Kidney (tissue), 14 donors: ENCODE measurements around the gene MYLK3. TPM values are rescaled to one million over a fixed set of nuclear protein-coding genes. Genes with fewer than 3 reads are reported as not detected.
"Not testable (repeated sequence)": the region's sequence is repeated elsewhere in the genome, so short reads cannot be mapped to it uniquely, and the experiment has no call there.

Experiments
- DNase-seq, 5 donors: peaks; one replicate each; pipeline ENCODE4 v3.0.0-alpha.2; 2013 to 2020
- FAIRE-seq: peaks from 2 replicates; lab custom pipeline; 2012; peaks lifted over from hg19 to GRCh38; lab: Jason Lieb, UNC
- H3K27ac ChIP-seq, 2 donors: one replicate each; pipeline ENCODE4 v1.7.0; 2013; ENCODE audit warnings: low read depth in 2 of 2, low read length in 2 of 2, inconsistent platforms in 1 of 2
- H3K27me3 ChIP-seq: one replicate; pipeline ENCODE4 v1.7.1; 2013; ENCODE audit warnings: low read length, inconsistent platforms; ENCODE audit not compliant: control insufficient read depth, insufficient read depth
- H3K36me3 ChIP-seq, 3 donors: one replicate each; pipeline versions ENCODE4 v1.7.0 to v1.7.1; 2013; ENCODE audit warnings: low read length in 3 of 3, control low read depth in 1 of 3, inconsistent platforms in 1 of 3; ENCODE audit not compliant: insufficient read depth in 3 of 3, control insufficient read depth in 2 of 3
- H3K4me1 ChIP-seq, 3 donors: one replicate each; pipeline versions ENCODE4 v1.7.0 to v1.7.1; 2013; ENCODE audit warnings: low read length in 3 of 3, inconsistent platforms in 1 of 3, low read depth in 1 of 3; ENCODE audit not compliant: control insufficient read depth in 2 of 3, insufficient read depth in 2 of 3
- H3K4me3 ChIP-seq, 3 donors: one replicate each; pipeline versions ENCODE4 v1.7.0 to v1.8.1; 2013; ENCODE audit warnings: low read length in 3 of 3, control low read depth in 1 of 3, inconsistent platforms in 1 of 3
- H3K9ac ChIP-seq, 3 donors: one replicate each; pipeline versions ENCODE4 v1.7.0 to v1.7.1; 2013; ENCODE audit warnings: low read length in 3 of 3, control low read depth in 1 of 3, inconsistent platforms in 1 of 3
- H3K9me3 ChIP-seq, 3 donors: one replicate each; pipeline versions ENCODE4 v1.7.0 to v1.7.1; 2013; ENCODE audit warnings: low read length in 3 of 3, control low read depth in 1 of 3, inconsistent platforms in 1 of 3; ENCODE audit not compliant: control insufficient read depth in 2 of 3, insufficient read depth in 1 of 3
- CTCF ChIP-seq: IDR thresholded peaks from 3 replicates; pipeline ENCODE4 v1.5.1; 2012; ENCODE audit warnings: mild to moderate bottlenecking, moderate library complexity, borderline replicate concordance; ENCODE audit not compliant: insufficient read depth; ENCODE audit errors: extremely low read depth
- intact Hi-C: fragments of 100-400 bp; cut with DNase I; formaldehyde crosslinking; loops from one replicate; pipeline ENCODE4 v1.11.1; 2022
- polyA plus RNA-seq: library from polyadenylated mRNA; stranded (reverse); fragments of 350-450 nt; fragmentation: Illumina TruSeq; extraction: RNeasy Lipid Tissue Mini Kit (QIAGEN cat#74804); gene quantifications from one replicate; pipeline ENCODE4 v1.2.3, GENCODE V29; 2014; ENCODE audit warnings: low read depth, low replicate concordance; ENCODE audit not compliant: insufficient read depth
- total RNA-seq: library from RNA; stranded (reverse); fragmentation: NEBNext Ultra II Directional; extraction: Animal tissue kit (Norgen Biotek cat#: 25700); gene quantifications from one replicate; pipeline ENCODE4 v1.2.1, GENCODE V29; 2021
- donor health status: control.
- donor health status: control.
- donor health status: control.
- donor health status: control.
- donor health status: control.
- donor health status: DM: yes; HTN: yes; CAD: no.
- donor health status: Normal renal cell carcinoma (clear cell type).

The MYLK3 gene
- total and polyA plus RNA-seq, 2 donors from 2014 or later = 0.31 to 1.5 TPM

GRCh38 chr16:46788891-46789474, 40.8 kb upstream of the MYLK3 start:
- peaks cover 0 to 4% (median 0%) of the 10 kb centered on the region in 3 donors for H3K4me1 ChIP-seq
- TF ChIP-seq CTCF = no peak
- intact Hi-C loops = no loop called here
- no peak for DNase-seq
- no peaks in the 10 kb centered on the region for H3K9me3 ChIP-seq
- H3K4me3 ChIP-seq = no peak overlapping the region
- no peak for FAIRE-seq
- no peak overlapping the region for H3K9ac ChIP-seq
- H3K36me3 ChIP-seq = no peaks in the 10 kb centered on the region
- H3K27me3 ChIP-seq = no peaks in the 10 kb centered on the region
- no peak overlapping the region for H3K27ac ChIP-seq

GRCh38 chr16:46787909-46788308, 39.8 kb upstream of the MYLK3 start:
- no peak for TF ChIP-seq CTCF
- no peak overlapping the region for H3K4me3 ChIP-seq
- H3K9me3 ChIP-seq = no peaks in the 10 kb centered on the region
- FAIRE-seq (no peak), DNase-seq (no peak)
- no peak overlapping the region for H3K27ac ChIP-seq
- H3K36me3 ChIP-seq = no peaks in the 10 kb centered on the region
- H3K4me1 ChIP-seq = peaks cover 0 to 4% (median 0%) of the 10 kb centered on the region in 3 donors
- H3K9ac ChIP-seq = no peak overlapping the region
- no peaks in the 10 kb centered on the region for H3K27me3 ChIP-seq
- intact Hi-C loops = no loop called here

GRCh38 chr16:46785076-46785845, 37.1 kb upstream of the MYLK3 start:
- no peaks in the 10 kb centered on the region for H3K36me3 ChIP-seq
- no peak overlapping the region for H3K27ac ChIP-seq
- H3K4me3 ChIP-seq = no peak overlapping the region
- no peaks in the 10 kb centered on the region for H3K27me3 ChIP-seq
- H3K9ac ChIP-seq = no peak overlapping the region
- peaks cover 0 to under 1% (median 0%) of the 10 kb centered on the region in 3 donors for H3K4me1 ChIP-seq
- FAIRE-seq = no peak
- H3K9me3 ChIP-seq = no peaks in the 10 kb centered on the region
- DNase-seq = no peak
- TF ChIP-seq CTCF = no peak
- intact Hi-C loops = no loop called here

GRCh38 chr16:46784569-46784968, 36.4 kb upstream of the MYLK3 start:
- H3K4me1 ChIP-seq, H3K27ac ChIP-seq, H3K9ac ChIP-seq, H3K9me3 ChIP-seq, intact Hi-C loops, H3K27me3 ChIP-seq, H3K4me3 ChIP-seq, FAIRE-seq, H3K36me3 ChIP-seq, DNase-seq: not testable (repeated sequence)
